ENCODE measurements around the gene BNIP3.
"Not testable (repeated sequence)": the region's sequence is repeated elsewhere in the genome, so short reads cannot be mapped to it uniquely, and the experiment has no call there.

Gene BNIP3

GRCh38 chr10:131977323-131978096 is 4.2 kb downstream of the BNIP3 start:
- no peak for DNase-seq

GRCh38 chr10:131975796-131976195 is 5.9 kb downstream of the BNIP3 start:
- DNase-seq: no peak

GRCh38 chr10:131975003-131975402 is 6.7 kb downstream of the BNIP3 start:
- DNase-seq: no peak

GRCh38 chr10:131974034-131974817 is 7.5 kb downstream of the BNIP3 start:
- DNase-seq: no peak

- no peak for DNase-seq
Observed at GRCh38 chr10:131973160-131973951, 8.4 kb downstream of the BNIP3 start.

- peak; percentile 38 to 45 for DNase-seq
Observed at GRCh38 chr10:131972474-131973071, 9.2 kb downstream of the BNIP3 start.

GRCh38 chr10:131971591-131971990 is 10.1 kb downstream of the BNIP3 start:
- DNase-seq: no peak

- DNase-seq: no peak
Observed at GRCh38 chr10:131970946-131971345, 10.8 kb downstream of the BNIP3 start.

- no peak for DNase-seq
Observed at GRCh38 chr10:131968949-131969348, 12.8 kb downstream of the BNIP3 start.

- DNase-seq: no peak
Observed at GRCh38 chr10:131964298-131964697, 17.4 kb downstream of the BNIP3 start.

- no peak for DNase-seq
Observed at GRCh38 chr10:131963811-131964210, 17.9 kb downstream of the BNIP3 start.

- DNase-seq: no peak
Observed at GRCh38 chr10:131963350-131963749, 18.4 kb downstream of the BNIP3 start.

- no peak for DNase-seq
Observed at GRCh38 chr10:131961777-131962662, 19.7 kb downstream of the BNIP3 start.

- no peak for DNase-seq
Observed at GRCh38 chr10:131961047-131961776, 20.5 kb downstream of the BNIP3 start.

- DNase-seq: no peak
Observed at GRCh38 chr10:131960631-131961046, 21.1 kb downstream of the BNIP3 start.

GRCh38 chr10:131959841-131960240 is 21.9 kb downstream of the BNIP3 start:
- no peak for DNase-seq

GRCh38 chr10:131955591-131956340 is 26.0 kb downstream of the BNIP3 start:
- DNase-seq: no peak

GRCh38 chr10:131954356-131954965 is 27.3 kb downstream of the BNIP3 start:
- DNase-seq: no peak

- not testable (repeated sequence) for DNase-seq
Observed at GRCh38 chr10:131949908-131950307, 31.8 kb downstream of the BNIP3 start.
